ENCODE results near the gene NFIC. TPM values are rescaled to one million over a fixed set of nuclear protein-coding genes. Genes with fewer than 3 reads are reported as not detected.

Gene NFIC
- total RNA-seq, 1 donor from 2014 or later = 1.1 TPM

DNA sequence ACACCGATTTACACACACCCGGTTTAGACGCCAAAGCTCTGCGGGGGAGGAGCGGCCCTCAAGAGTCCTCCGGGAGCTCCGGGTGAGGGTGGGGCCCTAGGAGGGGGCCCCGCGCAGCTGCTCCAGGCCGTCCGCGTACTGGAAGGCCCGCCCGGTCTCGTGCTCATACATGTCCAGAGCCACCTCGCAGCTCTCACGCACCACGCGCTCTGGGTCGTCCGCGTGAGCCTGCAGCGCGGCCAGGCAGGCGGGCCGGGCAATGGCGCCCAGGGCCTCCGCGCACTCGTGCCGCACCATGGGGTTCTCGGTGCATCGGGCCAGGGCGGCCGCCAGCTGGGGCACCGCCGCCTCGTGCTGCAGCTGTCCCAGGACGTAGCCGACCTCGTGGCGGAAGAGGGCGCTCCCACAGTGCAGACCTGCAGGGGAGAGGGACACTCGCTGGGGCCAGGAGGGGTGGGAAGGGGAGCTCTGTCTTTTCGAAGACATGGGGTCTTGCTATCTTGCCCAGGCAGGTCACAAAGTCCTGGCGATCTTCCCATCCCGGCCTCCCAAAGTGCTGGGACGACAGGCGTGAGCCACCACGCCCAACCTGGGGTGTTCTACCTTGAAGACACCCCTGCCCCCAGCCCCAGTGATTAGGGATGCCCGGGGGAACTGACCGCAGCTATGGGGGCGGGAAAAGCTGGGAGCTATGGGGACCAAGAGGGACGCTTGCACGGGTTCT, 125.2 kb downstream of the NFIC start:
- Histone ChIP-seq H2AFZ (replicated peaks) (no peak overlapping the region), H3K9ac (no peak overlapping the region), H4K20me1 (ENCODE audit: low read depth) (no peaks in the 10 kb centered on the region), H3K27ac (no peak overlapping the region), H3K4me3 (no peak overlapping the region), H3K4me2 (no peak overlapping the region), H3K4me1 (no peaks in the 10 kb centered on the region), H3K9me3 (ENCODE audit: low read depth) (no peaks in the 10 kb centered on the region), H3K27me3 (no peaks in the 10 kb centered on the region), H3K36me3 (no peaks in the 10 kb centered on the region), H3K79me2 (ENCODE audit: low read depth) (no peaks in the 10 kb centered on the region), H3F3A (ENCODE audit: low read depth) (no peaks in the 10 kb centered on the region)
- Mint-ChIP-seq H3K4me1 (no peaks in the 10 kb centered on the region), H3K27ac (no peak overlapping the region), H3K4me3 (no peak overlapping the region), H3K9me3 (no peaks in the 10 kb centered on the region), H3K36me3 (peaks cover 11% of the 10 kb centered on the region), H3K27me3 (ENCODE audit: insufficient read depth, low read depth) (no peaks in the 10 kb centered on the region)
- DNase-seq (ENCODE audit: low spot score) = no peak
- TF ChIP-seq, protein P1, sequence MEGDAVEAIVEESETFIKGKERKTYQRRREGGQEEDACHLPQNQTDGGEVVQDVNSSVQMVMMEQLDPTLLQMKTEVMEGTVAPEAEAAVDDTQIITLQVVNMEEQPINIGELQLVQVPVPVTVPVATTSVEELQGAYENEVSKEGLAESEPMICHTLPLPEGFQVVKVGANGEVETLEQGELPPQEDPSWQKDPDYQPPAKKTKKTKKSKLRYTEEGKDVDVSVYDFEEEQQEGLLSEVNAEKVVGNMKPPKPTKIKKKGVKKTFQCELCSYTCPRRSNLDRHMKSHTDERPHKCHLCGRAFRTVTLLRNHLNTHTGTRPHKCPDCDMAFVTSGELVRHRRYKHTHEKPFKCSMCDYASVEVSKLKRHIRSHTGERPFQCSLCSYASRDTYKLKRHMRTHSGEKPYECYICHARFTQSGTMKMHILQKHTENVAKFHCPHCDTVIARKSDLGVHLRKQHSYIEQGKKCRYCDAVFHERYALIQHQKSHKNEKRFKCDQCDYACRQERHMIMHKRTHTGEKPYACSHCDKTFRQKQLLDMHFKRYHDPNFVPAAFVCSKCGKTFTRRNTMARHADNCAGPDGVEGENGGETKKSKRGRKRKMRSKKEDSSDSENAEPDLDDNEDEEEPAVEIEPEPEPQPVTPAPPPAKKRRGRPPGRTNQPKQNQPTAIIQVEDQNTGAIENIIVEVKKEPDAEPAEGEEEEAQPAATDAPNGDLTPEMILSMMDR (IDR thresholded peaks at IDR 0.05) = no peak
- no peak for TF ChIP-seq EZH2phosphoT487 (IDR thresholded peaks at IDR 0.05)
- no peak for TF ChIP-seq EZH2 (IDR thresholded peaks at IDR 0.05)

GRCh38 chr19:3492131-3492839, 125.9 kb downstream of the NFIC start:
- Mint-ChIP-seq H3K36me3 (peaks cover 15% of the 10 kb centered on the region), H3K27ac (no peak overlapping the region), H3K9me3 (no peaks in the 10 kb centered on the region), H3K4me1 (no peaks in the 10 kb centered on the region), H3K27me3 (ENCODE audit: insufficient read depth, low read depth) (no peaks in the 10 kb centered on the region), H3K4me3 (peak overlapping the region; percentile 18)
- no peaks in the 10 kb centered on the region for H3K36me3 ChIP-seq
- no peaks in the 10 kb centered on the region for H3K79me2 ChIP-seq (ENCODE audit: low read depth)
- no peaks in the 10 kb centered on the region for H4K20me1 ChIP-seq (ENCODE audit: low read depth)
- H3K27ac ChIP-seq = no peak overlapping the region
- H3K4me2 ChIP-seq = no peak overlapping the region
- H3K27me3 ChIP-seq = no peaks in the 10 kb centered on the region
- H3K4me1 ChIP-seq = no peaks in the 10 kb centered on the region
- H2AFZ ChIP-seq (replicated peaks) = no peak overlapping the region
- DNase-seq (ENCODE audit: low spot score) = no peak
- H3K4me3 ChIP-seq = no peak overlapping the region
- TF ChIP-seq, protein P1 (IDR thresholded peaks at IDR 0.05) = no peak
- no peak for TF ChIP-seq EZH2phosphoT487 (IDR thresholded peaks at IDR 0.05)
- no peak for TF ChIP-seq EZH2 (IDR thresholded peaks at IDR 0.05)
- no peaks in the 10 kb centered on the region for H3K9me3 ChIP-seq (ENCODE audit: low read depth)
- H3F3A ChIP-seq (ENCODE audit: low read depth) = no peaks in the 10 kb centered on the region
- H3K9ac ChIP-seq = no peak overlapping the region

- Histone ChIP-seq H3K4me2 (no peak overlapping the region), H3K4me3 (no peak overlapping the region), H3K79me2 (ENCODE audit: low read depth) (peaks cover 2% of the 10 kb centered on the region), H3K27ac (no peak overlapping the region), H3K36me3 (no peaks in the 10 kb centered on the region), H4K20me1 (ENCODE audit: low read depth) (no peaks in the 10 kb centered on the region), H3K27me3 (no peaks in the 10 kb centered on the region), H3K9me3 (ENCODE audit: low read depth) (no peaks in the 10 kb centered on the region), H3K4me1 (no peaks in the 10 kb centered on the region), H3K9ac (no peak overlapping the region), H2AFZ (replicated peaks) (no peak overlapping the region), H3F3A (ENCODE audit: low read depth) (no peaks in the 10 kb centered on the region)
- no peaks in the 10 kb centered on the region for H3K4me1 Mint-ChIP-seq
- TF ChIP-seq EZH2phosphoT487 (IDR thresholded peaks at IDR 0.05) = no peak
- no peak for TF ChIP-seq EZH2 (IDR thresholded peaks at IDR 0.05)
- TF ChIP-seq, protein P1 (IDR thresholded peaks at IDR 0.05) = no peak
- peak overlapping the region; percentile 18 for H3K4me3 Mint-ChIP-seq
- H3K36me3 Mint-ChIP-seq = peaks cover 16% of the 10 kb centered on the region
- DNase-seq (ENCODE audit: low spot score) = no peak
- H3K9me3 Mint-ChIP-seq = no peaks in the 10 kb centered on the region
- H3K27ac Mint-ChIP-seq = no peak overlapping the region
- H3K27me3 Mint-ChIP-seq (ENCODE audit: insufficient read depth, low read depth) = no peaks in the 10 kb centered on the region
These were observed 126.5 kb downstream of the NFIC start for GRCh38 chr19:3492919-3493318.

Data from neural progenitor cell (in vitro differentiated cells).